Ovary (tissue), 3 donors: Measurements from ENCODE around the gene ZNF184.

Experiments used
- EP300 ChIP-seq: sonication (generic); formaldehyde crosslinking; IDR thresholded peaks from one replicate; pipeline ENCODE4 v1.6.1; 2017; ENCODE audit warnings: antibody characterized with exemption
- POLR2A ChIP-seq: fragments of 450-650 bp; IDR thresholded peaks from one replicate; pipeline ENCODE4 v1.6.1; 2017; ENCODE audit warnings: antibody characterized with exemption, mild to moderate bottlenecking, moderate library complexity
- TF ChIP-seq, protein P1 (sequence below), 3 donors: fragments of 450-650 bp in 2 of 3; fragments of 200-600 bp in 1 of 3; IDR thresholded peaks; one replicate each; pipeline versions ENCODE4 v1.5.1 to v1.8.0; 2016 to 2022; ENCODE audit warnings: antibody characterized with exemption in 3 of 3, mild to moderate bottlenecking in 1 of 3
- donor health status: DM: no; HTN: no; CAD: no.

DNA sequence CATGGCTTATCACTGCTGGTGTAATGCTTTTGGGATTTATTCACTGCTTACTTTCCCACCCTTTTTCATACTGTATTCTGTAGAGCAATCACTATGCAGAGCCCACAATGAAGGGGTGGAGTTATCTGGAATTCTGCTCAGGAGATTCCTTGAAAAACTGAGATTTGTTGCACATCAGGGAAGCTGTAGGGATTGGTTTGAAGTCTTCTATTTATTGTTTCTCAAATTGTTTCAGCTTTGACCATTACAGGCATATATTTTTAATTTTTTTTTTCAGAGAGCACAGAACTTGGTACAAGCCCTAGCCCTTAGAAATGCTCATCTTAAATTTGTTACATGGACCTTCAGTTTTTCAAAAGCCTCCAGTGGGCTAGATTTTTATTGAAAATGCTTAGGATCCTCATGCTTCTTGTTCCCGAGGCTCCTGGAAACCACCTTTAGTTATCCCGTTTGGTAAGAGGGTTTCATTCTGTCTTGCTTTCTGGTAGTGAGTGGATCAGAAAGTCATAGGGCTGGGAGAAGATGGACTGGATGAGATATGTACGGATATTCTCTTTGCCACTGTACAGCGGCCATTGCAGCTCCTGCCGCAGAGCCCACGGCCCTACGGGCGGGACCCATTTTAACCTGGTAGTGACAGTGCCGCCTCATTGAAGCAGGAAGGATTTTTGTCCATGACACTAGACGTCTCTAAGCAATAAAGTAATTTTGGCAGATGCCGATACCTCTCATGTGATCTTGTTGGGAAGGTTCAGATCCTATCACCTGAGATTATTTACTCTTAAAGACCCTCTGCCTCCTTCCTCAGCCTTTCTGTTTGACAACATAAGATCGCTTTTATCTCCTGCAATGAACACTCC lies 45.3 kb upstream of the ZNF184 start:
- TF ChIP-seq POLR2A (no peak), EP300 (no peak)
- TF ChIP-seq, protein P1, sequence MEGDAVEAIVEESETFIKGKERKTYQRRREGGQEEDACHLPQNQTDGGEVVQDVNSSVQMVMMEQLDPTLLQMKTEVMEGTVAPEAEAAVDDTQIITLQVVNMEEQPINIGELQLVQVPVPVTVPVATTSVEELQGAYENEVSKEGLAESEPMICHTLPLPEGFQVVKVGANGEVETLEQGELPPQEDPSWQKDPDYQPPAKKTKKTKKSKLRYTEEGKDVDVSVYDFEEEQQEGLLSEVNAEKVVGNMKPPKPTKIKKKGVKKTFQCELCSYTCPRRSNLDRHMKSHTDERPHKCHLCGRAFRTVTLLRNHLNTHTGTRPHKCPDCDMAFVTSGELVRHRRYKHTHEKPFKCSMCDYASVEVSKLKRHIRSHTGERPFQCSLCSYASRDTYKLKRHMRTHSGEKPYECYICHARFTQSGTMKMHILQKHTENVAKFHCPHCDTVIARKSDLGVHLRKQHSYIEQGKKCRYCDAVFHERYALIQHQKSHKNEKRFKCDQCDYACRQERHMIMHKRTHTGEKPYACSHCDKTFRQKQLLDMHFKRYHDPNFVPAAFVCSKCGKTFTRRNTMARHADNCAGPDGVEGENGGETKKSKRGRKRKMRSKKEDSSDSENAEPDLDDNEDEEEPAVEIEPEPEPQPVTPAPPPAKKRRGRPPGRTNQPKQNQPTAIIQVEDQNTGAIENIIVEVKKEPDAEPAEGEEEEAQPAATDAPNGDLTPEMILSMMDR (IDR thresholded peaks at IDR 0.05): no peak
